HG03457 (cell line): ENCODE measurements around the gene PAQR5.

ENCODE experiments used
- ATAC-seq: cut with Tn5 transposase; IDR thresholded peaks from one replicate; pipeline ENCODE4 v1.9.1; 2021; ENCODE audit warnings: moderate number of reproducible peaks; ENCODE audit not compliant: unreplicated experiment

The PAQR5 gene

GRCh38 chr15:69456208-69457166 is 157.8 kb downstream of the PAQR5 start:
- ATAC-seq = no peak
